Astrocyte of the spinal cord (primary cell): Measurements from ENCODE around the gene MIA3.

Experiments used
- DNase-seq: peaks from one replicate; pipeline ENCODE4 v3.0.0; 2011; ENCODE audit warnings: low read depth, low spot score
- H3K4me3 ChIP-seq: 2 replicates; pipeline ENCODE4 v1.5.1; 2011; ENCODE audit warnings: low read depth, mild to moderate bottlenecking, low read length, moderate library complexity
- CTCF ChIP-seq: IDR thresholded peaks from 2 replicates; pipeline ENCODE4 v1.5.1; 2012; ENCODE audit warnings: low read depth, mild to moderate bottlenecking, low read length, inconsistent platforms
- in situ Hi-C: cut with HindIII; loops from 2 replicates; pipeline ENCODE4 v1.10.0; 2017; ENCODE audit warnings: low sequenced_read_pairs

MIA3 gene

GRCh38 chr1:222588135-222588534, 29.8 kb upstream of the MIA3 start:
- TF ChIP-seq CTCF = no peak
- no peak for DNase-seq
- in situ Hi-C loops = no loop called here
- no peak overlapping the region for H3K4me3 ChIP-seq

- peak within 1 kb of the TSS; percentile 74 for H3K4me3 ChIP-seq
- DNase-seq = peak; percentile 78
- in situ Hi-C loops = no loop called here
- TF ChIP-seq CTCF = no peak
Measured at GRCh38 chr1:222589462-222590302, 28.2 kb upstream of the MIA3 start, which contains the start of gene TAF1A. Gene TAF1A (minus strand): TSS chr1:222589933.

- in situ Hi-C loops = no loop called here
- DNase-seq = no peak
- no peak for TF ChIP-seq CTCF
- no peak overlapping the region for H3K4me3 ChIP-seq
Measured at GRCh38 chr1:222592171-222592570, 25.7 kb upstream of the MIA3 start.

- no peak for DNase-seq
- in situ Hi-C loops = no loop called here
- H3K4me3 ChIP-seq = no peak overlapping the region
- TF ChIP-seq CTCF = no peak
Measured at GRCh38 chr1:222594789-222595188, 23.1 kb upstream of the MIA3 start.

GRCh38 chr1:222596696-222597095, 21.2 kb upstream of the MIA3 start:
- H3K4me3 ChIP-seq = no peak overlapping the region
- no peak for TF ChIP-seq CTCF
- DNase-seq = no peak
- in situ Hi-C loops = no loop called here

GRCh38 chr1:222600281-222600680, 17.6 kb upstream of the MIA3 start:
- no peak for TF ChIP-seq CTCF
- H3K4me3 ChIP-seq = no peak overlapping the region
- no peak for DNase-seq
- in situ Hi-C loops = no loop called here
